GM20000 (cell line): ENCODE results near the gene SF3A2.
A peak's percentile ranks its signal among the peaks of the same experiment; 100 is the strongest.

Source experiments
- DNase-seq: peaks from one replicate; pipeline ENCODE4 v3.0.0; 2012; ENCODE audit warnings: low spot score
- TF ChIP-seq, protein P1 (sequence below): IDR thresholded peaks from 2 replicates; pipeline ENCODE4 v1.5.1; 2012; ENCODE audit warnings: mild to moderate bottlenecking, control low read depth; ENCODE audit errors: extremely low read depth, missing control alignments

SF3A2 gene, protein sequence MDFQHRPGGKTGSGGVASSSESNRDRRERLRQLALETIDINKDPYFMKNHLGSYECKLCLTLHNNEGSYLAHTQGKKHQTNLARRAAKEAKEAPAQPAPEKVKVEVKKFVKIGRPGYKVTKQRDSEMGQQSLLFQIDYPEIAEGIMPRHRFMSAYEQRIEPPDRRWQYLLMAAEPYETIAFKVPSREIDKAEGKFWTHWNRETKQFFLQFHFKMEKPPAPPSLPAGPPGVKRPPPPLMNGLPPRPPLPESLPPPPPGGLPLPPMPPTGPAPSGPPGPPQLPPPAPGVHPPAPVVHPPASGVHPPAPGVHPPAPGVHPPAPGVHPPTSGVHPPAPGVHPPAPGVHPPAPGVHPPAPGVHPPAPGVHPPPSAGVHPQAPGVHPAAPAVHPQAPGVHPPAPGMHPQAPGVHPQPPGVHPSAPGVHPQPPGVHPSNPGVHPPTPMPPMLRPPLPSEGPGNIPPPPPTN

DNA sequence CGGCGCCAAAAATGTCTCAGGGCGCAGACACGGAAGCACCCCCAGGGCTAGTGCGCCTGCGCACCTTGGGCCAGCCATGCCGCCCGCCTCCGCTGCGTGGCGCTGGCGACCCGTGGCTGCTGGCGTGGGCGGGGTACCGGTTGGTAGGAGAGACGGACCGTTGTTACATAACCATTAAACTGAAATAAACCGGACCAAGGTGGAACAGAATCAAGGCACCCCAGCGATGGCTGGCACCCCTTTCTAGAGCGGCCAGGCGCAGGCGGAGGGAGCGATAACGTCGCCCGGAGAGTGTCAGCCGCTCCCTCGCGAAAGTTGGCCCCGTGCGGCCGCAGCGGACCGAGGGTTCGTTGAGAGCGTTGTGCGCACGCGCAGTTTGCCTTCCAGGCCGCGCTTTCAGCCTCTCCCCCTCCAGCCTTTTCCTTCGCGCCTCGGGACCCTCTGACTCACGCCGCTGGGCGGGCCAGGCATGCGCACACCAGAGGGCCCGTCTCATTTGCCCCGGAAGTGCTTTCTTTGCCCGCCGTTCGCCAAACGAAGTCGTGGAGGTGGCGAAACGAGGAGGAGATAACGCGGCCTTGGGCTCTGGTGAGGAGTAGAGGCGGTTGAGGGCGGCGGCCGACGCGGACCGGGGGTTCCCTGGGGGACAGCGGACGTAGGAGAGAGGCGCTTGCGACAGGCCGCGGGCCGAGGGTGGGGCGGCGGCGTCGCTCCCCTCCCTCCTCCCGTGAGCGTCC lies at the start of gene SF3A2, which contains the start of gene PLEKHJ1:
SF3A2 (plus strand) TSS at position 511 of the 737 bp plus-strand sequence. CDS start 6,595 bp downstream, outside the sequence.
PLEKHJ1 (minus strand) TSS at position 16 of the 737 bp plus-strand sequence. CDS start 81 bp downstream, outside the sequence.
- DNase-seq, result peak; percentile 100
- TF ChIP-seq, protein P1, sequence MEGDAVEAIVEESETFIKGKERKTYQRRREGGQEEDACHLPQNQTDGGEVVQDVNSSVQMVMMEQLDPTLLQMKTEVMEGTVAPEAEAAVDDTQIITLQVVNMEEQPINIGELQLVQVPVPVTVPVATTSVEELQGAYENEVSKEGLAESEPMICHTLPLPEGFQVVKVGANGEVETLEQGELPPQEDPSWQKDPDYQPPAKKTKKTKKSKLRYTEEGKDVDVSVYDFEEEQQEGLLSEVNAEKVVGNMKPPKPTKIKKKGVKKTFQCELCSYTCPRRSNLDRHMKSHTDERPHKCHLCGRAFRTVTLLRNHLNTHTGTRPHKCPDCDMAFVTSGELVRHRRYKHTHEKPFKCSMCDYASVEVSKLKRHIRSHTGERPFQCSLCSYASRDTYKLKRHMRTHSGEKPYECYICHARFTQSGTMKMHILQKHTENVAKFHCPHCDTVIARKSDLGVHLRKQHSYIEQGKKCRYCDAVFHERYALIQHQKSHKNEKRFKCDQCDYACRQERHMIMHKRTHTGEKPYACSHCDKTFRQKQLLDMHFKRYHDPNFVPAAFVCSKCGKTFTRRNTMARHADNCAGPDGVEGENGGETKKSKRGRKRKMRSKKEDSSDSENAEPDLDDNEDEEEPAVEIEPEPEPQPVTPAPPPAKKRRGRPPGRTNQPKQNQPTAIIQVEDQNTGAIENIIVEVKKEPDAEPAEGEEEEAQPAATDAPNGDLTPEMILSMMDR, result peak; percentile 100

DNA sequence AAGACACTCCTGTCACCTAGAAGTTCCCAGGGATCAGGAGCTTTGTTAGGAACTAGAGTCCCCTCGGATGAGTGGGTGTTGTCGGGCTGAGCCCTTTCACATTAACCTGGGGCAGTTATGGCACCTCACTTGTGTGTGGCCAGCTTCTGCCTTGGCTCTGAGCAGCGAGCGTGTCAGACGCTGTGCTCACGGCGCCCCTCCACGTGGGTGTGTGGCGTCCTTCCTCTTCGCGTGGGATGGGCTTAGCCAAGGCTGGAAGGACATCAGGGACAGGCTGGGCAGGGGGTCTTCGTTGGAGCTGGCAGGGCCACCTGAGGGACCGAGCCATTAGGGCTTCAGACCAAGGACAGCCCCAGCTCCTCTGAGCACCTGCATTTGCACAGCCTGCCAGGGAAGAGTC lies 49.5 kb upstream of the SF3A2 start:
- TF ChIP-seq, protein P1, result no peak
- no peak for DNase-seq

DNA sequence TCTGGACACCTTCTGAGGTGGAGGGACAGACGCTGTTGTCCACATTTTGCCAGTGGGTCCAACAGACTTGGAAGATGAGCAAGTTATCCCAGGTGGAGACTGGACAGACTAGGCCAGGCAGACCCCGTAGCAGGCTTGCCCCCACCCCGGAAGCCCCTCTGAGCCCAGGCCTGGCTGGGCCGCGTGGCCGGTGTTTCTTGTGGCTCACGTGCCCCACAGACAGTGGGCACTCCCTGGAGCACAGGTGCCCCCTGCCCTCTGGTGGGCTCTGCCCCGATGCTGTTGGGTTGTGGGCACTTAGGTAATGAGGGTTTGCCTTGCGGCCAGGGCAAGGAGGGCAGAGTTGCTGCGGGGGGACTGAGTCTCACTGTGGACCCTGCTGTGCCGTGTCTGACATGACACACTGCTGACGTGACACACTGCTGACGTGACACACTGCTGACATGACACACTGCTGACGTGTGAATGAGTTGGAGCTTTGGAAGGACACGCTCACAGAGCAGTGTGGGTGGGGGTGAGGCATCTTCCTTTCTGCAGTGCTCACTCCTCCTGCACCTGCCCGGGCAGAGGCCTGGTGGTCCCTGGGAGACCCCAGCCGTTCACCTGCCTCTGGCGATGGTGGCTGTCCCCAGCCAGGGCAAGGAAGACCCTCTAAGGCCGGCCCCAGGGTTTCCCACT lies 47.8 kb upstream of the SF3A2 start:
- TF ChIP-seq, protein P1, result no peak
- no peak for DNase-seq

DNA sequence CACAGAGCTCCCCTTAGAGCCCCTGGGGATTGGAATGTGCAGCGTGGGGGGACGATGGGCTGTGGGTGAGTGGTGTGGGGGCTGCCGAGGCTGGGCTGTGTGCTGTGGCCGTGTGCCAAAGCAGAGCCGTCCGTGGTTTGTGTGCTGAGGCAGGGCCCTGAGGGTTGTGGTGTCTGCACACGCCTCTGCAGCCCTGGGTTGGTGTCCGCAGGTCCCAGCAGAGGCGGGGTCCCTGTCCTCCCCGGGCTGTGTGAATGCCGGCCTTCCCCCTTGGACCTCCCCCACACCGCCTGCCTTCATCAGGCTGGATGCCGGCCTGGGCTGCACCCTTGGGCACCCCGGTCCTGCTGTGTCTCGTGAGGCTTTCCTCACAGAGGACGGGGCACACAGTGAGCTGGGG lies 46.7 kb upstream of the SF3A2 start:
- TF ChIP-seq, protein P1, result no peak
- no peak for DNase-seq

DNA sequence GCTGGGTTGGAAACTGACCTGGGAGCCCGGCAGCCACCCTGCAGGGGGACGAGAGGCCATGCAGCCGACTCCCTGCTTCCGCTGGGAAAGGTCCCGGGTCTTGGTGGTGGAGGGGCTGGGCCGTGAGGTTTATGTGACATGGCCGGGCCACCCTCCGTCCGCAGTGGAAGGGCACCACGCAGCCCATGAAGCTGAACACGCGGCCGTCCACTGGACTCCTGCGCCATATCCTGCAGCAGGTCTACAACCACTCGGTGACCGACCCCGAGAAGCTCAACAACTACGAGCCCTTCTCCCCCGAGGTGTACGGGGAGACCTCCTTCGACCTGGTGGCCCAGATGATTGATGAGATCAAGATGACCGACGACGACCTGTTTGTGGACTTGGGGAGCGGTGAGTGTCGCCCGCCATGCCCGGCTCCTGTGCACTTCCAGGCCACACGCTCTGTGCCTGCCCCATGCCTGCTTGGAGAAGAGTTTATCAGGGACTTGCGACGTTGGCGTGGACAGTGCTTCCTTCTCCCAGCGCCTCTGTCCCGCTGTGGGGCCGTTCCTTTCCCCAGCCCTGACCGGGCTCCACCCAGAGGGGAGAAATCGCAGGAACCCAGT lies 45.7 kb upstream of the SF3A2 start:
- DNase-seq, result no peak
- TF ChIP-seq, protein P1, result no peak

DNA sequence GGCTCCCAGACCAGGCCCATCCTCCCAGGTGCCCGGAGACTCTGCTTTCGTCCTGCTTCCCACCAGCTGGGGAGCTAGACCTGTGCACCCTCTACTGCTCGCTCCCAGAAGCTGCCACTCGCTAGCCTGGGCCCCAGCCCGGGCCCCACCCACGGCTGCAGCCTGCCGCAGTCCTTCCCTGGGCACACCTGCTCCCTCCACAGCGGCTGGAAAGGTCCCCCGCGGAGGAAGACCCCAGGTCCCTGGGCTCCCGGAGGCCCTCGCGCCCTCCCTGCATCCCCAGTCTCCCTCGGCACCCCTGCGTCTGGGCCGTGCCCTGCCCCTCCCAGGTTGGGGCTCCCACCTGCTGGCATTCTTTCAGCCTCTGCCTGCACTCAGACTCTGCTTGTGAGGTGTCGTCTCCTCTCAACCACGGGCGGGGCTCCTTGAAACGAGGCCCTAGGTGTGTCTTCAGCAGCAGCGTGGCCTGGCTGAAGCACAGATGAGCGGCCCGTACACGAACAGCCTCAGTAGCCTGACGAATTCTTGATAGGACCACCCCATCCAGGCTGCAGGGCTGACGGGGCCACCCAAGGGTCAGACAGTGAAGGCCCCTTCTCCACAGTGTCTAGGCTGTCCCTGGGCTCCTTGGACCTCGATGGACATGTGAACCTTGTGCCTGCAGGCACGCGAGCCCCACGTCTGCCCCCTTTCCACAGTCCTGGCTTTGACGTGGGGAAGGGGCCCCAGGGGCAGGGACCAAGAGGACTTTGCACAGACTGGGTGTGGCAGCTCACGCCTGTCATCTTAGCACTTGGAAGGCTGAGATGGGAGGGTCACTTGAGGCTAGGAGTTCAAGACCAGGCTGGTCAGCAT lies 44.9 kb upstream of the SF3A2 start:
- TF ChIP-seq, protein P1, result no peak
- no peak for DNase-seq
